ENCODE measurements around the gene TCF3.

TCF3 gene

DNA sequence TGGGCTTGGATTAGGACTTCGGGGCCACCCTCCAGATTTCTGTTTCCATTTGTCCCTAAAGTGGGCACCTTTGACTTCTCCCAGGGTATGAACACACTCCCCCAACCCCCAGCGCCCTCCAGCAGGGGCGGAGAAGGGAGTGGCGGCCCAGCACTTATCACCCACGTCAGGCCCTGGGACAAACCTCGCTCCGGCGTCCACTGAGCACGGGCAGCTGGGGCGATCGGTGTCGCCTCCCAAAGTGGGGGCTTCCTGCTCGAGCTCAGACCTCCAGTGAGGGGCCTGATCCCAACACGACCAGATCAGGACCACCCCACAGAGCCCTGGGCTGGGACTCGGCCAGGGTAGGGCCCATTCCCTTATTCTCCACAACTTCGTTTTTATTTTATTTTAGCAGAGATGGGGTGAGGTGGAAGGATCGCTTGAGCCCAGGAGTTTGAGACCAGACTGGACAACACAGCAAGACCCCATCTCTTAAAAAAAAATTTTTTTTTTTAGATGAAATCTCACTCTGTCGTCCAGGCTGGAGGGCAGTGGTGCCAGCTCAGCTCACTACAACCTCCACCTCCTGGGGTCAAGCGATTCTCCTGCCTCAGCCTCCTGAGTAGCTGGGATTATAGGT is 3.7 kb upstream of the TCF3 start:
- no peaks in the 10 kb centered on the region for H3K36me3 ChIP-seq
- intact Hi-C loops (cut with DNase I; ENCODE audit: low total_unique reads) = no loop called here
- no peak overlapping the region for H3K27ac ChIP-seq
- no peak overlapping the region for H3K4me3 ChIP-seq
- peaks cover 0 to 9% (median 6%) of the 10 kb centered on the region in 4 donors for H3K4me1 ChIP-seq
- DNase-seq = no peak
- TF ChIP-seq CTCF (IDR thresholded peaks at IDR 0.05) = no peak
- H3K27me3 ChIP-seq = peaks cover 0 to 29% of the 10 kb centered on the region in 2 donors
- no peaks in the 10 kb centered on the region for H3K9me3 ChIP-seq

- peaks cover 0 to 16% (median 13%) of the 10 kb centered on the region in 4 donors for H3K4me1 ChIP-seq
- H3K4me3 ChIP-seq = no peak overlapping the region
- TF ChIP-seq CTCF (IDR thresholded peaks at IDR 0.05) = no peak
- intact Hi-C loops (cut with DNase I; ENCODE audit: low total_unique reads) = no loop called here
- H3K36me3 ChIP-seq = no peaks in the 10 kb centered on the region
- H3K27me3 ChIP-seq = peaks cover 0 to 29% of the 10 kb centered on the region in 2 donors
- H3K9me3 ChIP-seq = no peaks in the 10 kb centered on the region
- H3K27ac ChIP-seq = no peak overlapping the region
- no peak for DNase-seq
Measured at GRCh38 chr19:1655131-1655981, 2.9 kb upstream of the TCF3 start.

- TF ChIP-seq CTCF (IDR thresholded peaks at IDR 0.05) = no peak
- intact Hi-C loops (cut with DNase I; ENCODE audit: low total_unique reads) = no loop called here
- Histone ChIP-seq H3K27me3 (peaks cover 0 to 29% of the 10 kb centered on the region in 2 donors), H3K4me3 (no peak overlapping the region), H3K27ac (no peak overlapping the region), H3K9me3 (no peaks in the 10 kb centered on the region), H3K36me3 (peaks cover 0 to 3% (median 0%) of the 10 kb centered on the region in 3 donors), H3K4me1 (peaks cover 0 to 27% (median 24%) of the 10 kb centered on the region in 4 donors)
- DNase-seq = no peak
Measured at GRCh38 chr19:1654178-1654792, 1.9 kb upstream of the TCF3 start.

GRCh38 chr19:1653300-1653628 is 849 bp upstream of the TCF3 start:
- Histone ChIP-seq H3K4me3 (peak overlapping the region; percentile 94 to 96), H3K36me3 (peaks cover 0 to 9% (median 3%) of the 10 kb centered on the region in 3 donors), H3K9me3 (no peaks in the 10 kb centered on the region), H3K27me3 (peaks cover 0 to 22% of the 10 kb centered on the region in 2 donors), H3K27ac (peak overlapping the region; percentile 98 to 99), H3K4me1 (peaks cover 0 to 37% (median 30%) of the 10 kb centered on the region in 4 donors)
- DNase-seq = no peak
- intact Hi-C loops (cut with DNase I; ENCODE audit: low total_unique reads) = no loop called here
- TF ChIP-seq CTCF (IDR thresholded peaks at IDR 0.05) = no peak

DNA sequence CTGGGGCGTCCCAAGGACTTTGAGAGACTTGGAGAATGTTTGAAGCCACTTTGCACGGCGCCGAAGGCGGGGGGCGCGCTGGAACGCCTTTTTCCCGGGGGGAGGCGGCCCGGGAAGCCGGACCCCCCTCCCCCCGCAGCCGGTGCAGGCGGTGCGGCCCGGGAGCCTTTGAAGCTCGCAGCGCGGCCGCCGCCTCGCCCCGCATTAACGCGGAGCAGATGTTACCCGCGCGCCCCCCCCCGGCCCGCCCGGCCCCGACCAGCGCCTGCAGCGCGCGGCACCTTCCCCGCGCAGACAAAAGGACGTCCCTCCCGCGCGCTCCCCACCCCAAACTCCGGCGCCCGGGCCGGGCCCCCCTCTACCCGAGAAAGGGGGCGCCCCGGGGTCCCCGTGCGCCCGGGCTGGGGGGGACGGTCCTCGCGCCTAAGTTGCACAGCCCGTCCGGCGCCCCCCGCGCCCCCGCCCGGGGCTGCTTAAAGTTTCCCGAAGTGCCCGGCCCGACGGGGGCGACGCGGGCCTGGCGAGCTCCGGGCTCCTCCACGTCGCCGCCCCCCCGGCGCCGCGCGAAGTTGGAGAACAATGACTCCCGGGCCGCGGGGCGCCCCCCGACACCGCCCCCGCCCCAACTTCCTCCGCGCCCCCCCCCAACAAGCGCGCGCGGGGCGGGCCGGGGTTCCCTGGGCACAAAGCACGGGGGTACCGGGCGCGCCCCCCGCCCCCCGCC is 685 bp downstream of the TCF3 start:
- Histone ChIP-seq H3K27me3 (peaks cover 0 to 7% of the 10 kb centered on the region in 2 donors), H3K27ac (peak overlapping the region; percentile 76 to 80), H3K36me3 (peaks cover 0 to 19% (median 5%) of the 10 kb centered on the region in 3 donors), H3K9me3 (no peaks in the 10 kb centered on the region), H3K4me1 (peaks cover 0 to 52% (median 34%) of the 10 kb centered on the region in 4 donors), H3K4me3 (peak overlapping the region; percentile 94 to 96)
- peak in 1 of 2 donors; percentile 28 for DNase-seq
- TF ChIP-seq CTCF (IDR thresholded peaks at IDR 0.05) = peak in 1 of 2 experiments; percentile 6
- intact Hi-C loops (cut with DNase I; ENCODE audit: low total_unique reads) = loop anchor here (2.0 kb wide), 1 partner anchor 45 kb away; no protein-coding TSS in a partner anchor

Data from tibial artery (tissue), 4 donors.